ENCODE data around the gene MTERF2. TPM values are rescaled to one million over a fixed set of nuclear protein-coding genes. Genes with fewer than 3 reads are reported as not detected.

Gene MTERF2
- total RNA-seq, 6 experiments from 2014 or later = 3.0 to 5.6 (median 5.1) TPM

DNA sequence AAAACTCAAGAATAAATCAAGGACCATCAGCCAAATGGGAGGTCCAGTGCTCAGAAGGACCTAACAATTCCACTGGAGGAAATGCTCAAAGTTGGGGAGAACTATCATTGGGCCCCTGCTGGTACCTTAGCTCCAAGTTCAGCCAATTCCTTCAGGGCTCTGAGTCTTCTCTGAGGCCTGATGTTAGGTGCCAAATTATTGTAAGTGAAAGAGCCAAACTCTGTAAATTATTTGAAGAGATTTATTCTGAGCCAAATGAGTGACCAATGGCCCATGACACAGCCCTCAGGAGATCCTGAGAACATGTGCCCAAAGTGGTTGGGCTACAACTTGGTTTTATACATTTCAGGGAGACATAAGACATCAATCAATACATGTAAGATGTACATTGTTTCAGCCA is 39.5 kb downstream of the MTERF2 start:
- peaks cover 13% of the 10 kb centered on the region; the same call in 1 of the 2 replicates for H3K36me3 Mint-ChIP-seq (ENCODE audit: low read depth)
- H3K9me3 Mint-ChIP-seq = peaks cover 25% of the 10 kb centered on the region
- no peaks in the 10 kb centered on the region for H3K4me1 Mint-ChIP-seq (ENCODE audit: low read depth)
- no peak for DNase-seq
- TF ChIP-seq, protein P1, sequence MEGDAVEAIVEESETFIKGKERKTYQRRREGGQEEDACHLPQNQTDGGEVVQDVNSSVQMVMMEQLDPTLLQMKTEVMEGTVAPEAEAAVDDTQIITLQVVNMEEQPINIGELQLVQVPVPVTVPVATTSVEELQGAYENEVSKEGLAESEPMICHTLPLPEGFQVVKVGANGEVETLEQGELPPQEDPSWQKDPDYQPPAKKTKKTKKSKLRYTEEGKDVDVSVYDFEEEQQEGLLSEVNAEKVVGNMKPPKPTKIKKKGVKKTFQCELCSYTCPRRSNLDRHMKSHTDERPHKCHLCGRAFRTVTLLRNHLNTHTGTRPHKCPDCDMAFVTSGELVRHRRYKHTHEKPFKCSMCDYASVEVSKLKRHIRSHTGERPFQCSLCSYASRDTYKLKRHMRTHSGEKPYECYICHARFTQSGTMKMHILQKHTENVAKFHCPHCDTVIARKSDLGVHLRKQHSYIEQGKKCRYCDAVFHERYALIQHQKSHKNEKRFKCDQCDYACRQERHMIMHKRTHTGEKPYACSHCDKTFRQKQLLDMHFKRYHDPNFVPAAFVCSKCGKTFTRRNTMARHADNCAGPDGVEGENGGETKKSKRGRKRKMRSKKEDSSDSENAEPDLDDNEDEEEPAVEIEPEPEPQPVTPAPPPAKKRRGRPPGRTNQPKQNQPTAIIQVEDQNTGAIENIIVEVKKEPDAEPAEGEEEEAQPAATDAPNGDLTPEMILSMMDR (IDR thresholded peaks at IDR 0.05) = no peak
- H3K27ac Mint-ChIP-seq = no peak overlapping the region
- H3K4me3 Mint-ChIP-seq = no peak overlapping the region
- no peaks in the 10 kb centered on the region for H3K27me3 Mint-ChIP-seq (ENCODE audit: insufficient read depth)

DNA sequence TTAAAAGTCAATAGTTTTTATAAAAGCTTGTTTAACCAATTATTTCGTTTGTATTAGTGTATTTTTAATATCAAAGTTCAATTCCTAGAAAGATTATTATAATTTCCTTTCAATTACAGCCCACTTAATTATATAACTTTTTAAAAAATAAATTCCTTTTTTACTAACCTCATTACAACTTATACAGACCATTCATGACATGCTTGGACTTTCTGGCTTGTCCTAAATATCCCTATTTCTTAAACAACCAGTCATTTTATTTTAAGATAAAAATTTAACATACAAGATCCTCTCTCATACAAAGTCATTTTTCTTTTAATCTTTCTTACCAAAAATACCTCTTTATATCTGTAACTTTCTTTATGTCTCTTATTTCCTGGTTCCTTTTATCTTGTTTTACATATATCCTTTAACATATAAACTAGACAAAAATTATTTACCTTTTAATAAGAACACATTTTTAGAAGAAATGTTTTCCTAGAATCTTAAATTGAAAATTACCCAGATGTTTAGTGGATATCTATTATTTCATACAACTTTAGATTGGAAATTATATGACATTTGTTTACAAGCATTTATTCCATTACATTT is 41.6 kb downstream of the MTERF2 start:
- H3K4me1 Mint-ChIP-seq (ENCODE audit: low read depth) = no peaks in the 10 kb centered on the region
- DNase-seq = no peak
- peaks cover 13% of the 10 kb centered on the region; the same call in 1 of the 2 replicates for H3K36me3 Mint-ChIP-seq (ENCODE audit: low read depth)
- TF ChIP-seq, protein P1 (IDR thresholded peaks at IDR 0.05) = no peak
- no peaks in the 10 kb centered on the region for H3K27me3 Mint-ChIP-seq (ENCODE audit: insufficient read depth)
- no peak overlapping the region for H3K4me3 Mint-ChIP-seq
- H3K27ac Mint-ChIP-seq = no peak overlapping the region
- peaks cover 25% of the 10 kb centered on the region for H3K9me3 Mint-ChIP-seq

DNA sequence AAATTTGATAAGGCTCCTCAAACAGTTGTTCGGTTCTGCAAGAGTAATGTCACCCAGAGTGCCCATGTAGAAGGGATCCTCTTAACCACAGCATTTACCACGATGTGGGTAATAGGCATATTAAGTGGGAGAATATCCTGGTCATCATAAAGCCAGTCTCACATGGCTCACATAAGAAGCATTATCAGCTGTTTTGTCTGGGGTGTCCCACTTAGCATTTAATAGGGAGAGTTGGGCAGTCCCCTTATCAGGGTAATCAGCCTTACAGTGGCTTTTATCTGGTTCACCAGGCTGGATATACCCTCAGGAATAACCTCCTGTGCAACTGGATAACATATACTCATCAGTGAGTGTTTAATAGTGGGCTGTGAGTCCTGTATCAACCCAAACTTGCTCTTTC is 44.2 kb downstream of the MTERF2 start:
- Mint-ChIP-seq H3K27ac (no peak overlapping the region), H3K36me3 (ENCODE audit: low read depth) (peaks cover 8% of the 10 kb centered on the region; the same call in 1 of the 2 replicates), H3K9me3 (peaks cover 20% of the 10 kb centered on the region), H3K4me3 (no peak overlapping the region), H3K4me1 (ENCODE audit: low read depth) (no peaks in the 10 kb centered on the region), H3K27me3 (ENCODE audit: insufficient read depth) (peaks cover 2% of the 10 kb centered on the region; the same call in 1 of the 2 replicates)
- DNase-seq = no peak
- TF ChIP-seq, protein P1 (IDR thresholded peaks at IDR 0.05) = no peak

DNA sequence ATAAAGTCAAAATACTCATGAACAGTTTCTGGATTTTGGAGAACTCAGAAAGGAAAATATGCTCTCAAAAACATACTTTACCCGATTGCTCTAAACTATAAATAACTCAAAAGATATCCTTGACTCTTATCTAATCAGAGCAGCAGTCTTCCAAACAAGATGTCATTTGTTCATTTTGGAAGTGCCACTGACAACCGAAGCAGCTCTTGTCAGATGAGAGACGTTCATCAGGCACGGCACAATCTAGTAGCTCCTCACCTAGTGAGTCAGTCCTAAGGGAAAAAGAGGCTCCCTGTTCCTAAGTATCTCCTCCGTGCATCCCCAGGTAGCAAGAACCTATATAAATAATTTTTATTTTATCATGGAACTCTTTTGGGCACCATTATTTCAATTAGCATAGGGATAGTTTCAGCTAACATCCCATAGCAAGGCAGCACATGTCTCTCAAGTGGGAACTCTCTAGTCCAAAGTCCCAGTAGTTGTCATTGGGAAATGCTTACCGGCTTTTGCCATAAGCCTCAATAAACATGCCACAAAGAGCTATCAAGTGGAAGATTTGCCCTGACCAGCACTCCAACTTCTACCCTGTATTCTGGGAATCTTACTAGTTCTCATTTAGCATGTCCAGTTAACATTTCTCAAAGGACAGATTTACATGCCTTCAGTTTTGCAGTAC is 45.3 kb downstream of the MTERF2 start:
- TF ChIP-seq, protein P1 (IDR thresholded peaks at IDR 0.05) = no peak
- H3K4me3 Mint-ChIP-seq = no peak overlapping the region
- DNase-seq = no peak
- peaks cover 2% of the 10 kb centered on the region; the same call in 1 of the 2 replicates for H3K27me3 Mint-ChIP-seq (ENCODE audit: insufficient read depth)
- peaks cover 5% of the 10 kb centered on the region; the same call in 1 of the 2 replicates for H3K36me3 Mint-ChIP-seq (ENCODE audit: low read depth)
- H3K9me3 Mint-ChIP-seq = peaks cover 16% of the 10 kb centered on the region
- no peaks in the 10 kb centered on the region for H3K4me1 Mint-ChIP-seq (ENCODE audit: low read depth)
- no peak overlapping the region for H3K27ac Mint-ChIP-seq

DNA sequence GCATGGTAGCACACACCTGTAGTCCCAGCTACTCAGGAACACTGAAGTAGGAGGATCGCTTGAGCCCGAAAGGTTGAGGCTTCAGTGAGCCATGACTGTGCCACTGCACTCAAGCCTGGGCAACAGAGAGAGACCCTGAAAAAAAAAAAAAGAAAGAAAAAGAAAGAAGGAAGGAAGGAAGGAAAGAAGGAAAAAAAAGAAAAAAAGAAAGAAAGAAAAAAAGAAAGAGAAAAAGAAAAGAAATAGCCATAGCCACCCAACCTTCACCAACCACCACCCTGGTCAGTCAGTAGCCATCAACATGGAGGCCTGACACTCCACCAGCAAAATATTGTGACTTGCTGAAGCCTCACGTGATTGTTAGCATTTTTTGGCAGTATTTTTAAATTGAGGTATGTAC is 52.7 kb downstream of the MTERF2 start:
- H3K4me3 Mint-ChIP-seq = no peak overlapping the region
- TF ChIP-seq, protein P1 (IDR thresholded peaks at IDR 0.05) = no peak
- no peak overlapping the region for H3K27ac Mint-ChIP-seq
- H3K36me3 Mint-ChIP-seq (ENCODE audit: low read depth) = no peaks in the 10 kb centered on the region
- peaks cover 2% of the 10 kb centered on the region for H3K27me3 Mint-ChIP-seq (ENCODE audit: insufficient read depth)
- no peak for DNase-seq
- no peaks in the 10 kb centered on the region for H3K4me1 Mint-ChIP-seq (ENCODE audit: low read depth)
- no peaks in the 10 kb centered on the region for H3K9me3 Mint-ChIP-seq

Other genes starting within 250 kb of the MTERF2 start
- 10 to 100 TPM in 4 of 6 experiments, 1 to 10 TPM in 2; 8.0 to 12.0 (median 10.2) TPM for gene RIC8B, start 212.5 kb downstream of the MTERF2 start, total RNA-seq (2021; fragmentation: NEBNext Ultra II Directional; extraction: Animal tissue kit (Norgen Biotek cat#: 25700))
- 100 to 1,000 TPM; 157 to 188 (median 167) TPM for gene TMEM263, start 31.2 kb downstream of the MTERF2 start, total RNA-seq (2021; fragmentation: NEBNext Ultra II Directional; extraction: Animal tissue kit (Norgen Biotek cat#: 25700))
- gene CRY1, start 106.4 kb upstream of the MTERF2 start, total RNA-seq (2021; fragmentation: NEBNext Ultra II Directional; extraction: Animal tissue kit (Norgen Biotek cat#: 25700)) = 10 to 100 TPM; 12.5 to 18.0 (median 16.1) TPM